CD4-positive, alpha-beta T cell treated with Interleukin-4 for 1 hour (primary cell): ENCODE measurements around the gene TNPO3.

ENCODE experiments used
- DNase-seq, 2 donors: peaks; one replicate each; pipeline ENCODE4 v3.0.0-alpha.2; 2020 to 2022

The TNPO3 gene

GRCh38 chr7:128937647-128938543 is 117.0 kb downstream of the TNPO3 start, which contains the start of gene IRF5:
TSS of gene IRF5 (plus strand) at chr7:128937927. CDS start at chr7:128942082, 4,155 bp downstream.
- peak; percentile 22 to 49 for DNase-seq

GRCh38 chr7:128937271-128937646 is 117.7 kb downstream of the TNPO3 start:
- DNase-seq, result no peak

GRCh38 chr7:128936798-128937197 is 118.1 kb downstream of the TNPO3 start:
- peak in 1 of 2 donors; percentile 1 for DNase-seq

- no peak for DNase-seq
Observed at GRCh38 chr7:128935342-128935730, 119.6 kb downstream of the TNPO3 start.

GRCh38 chr7:128934361-128935341 is 120.3 kb downstream of the TNPO3 start:
- peak in 1 of 2 donors; percentile 64 for DNase-seq

GRCh38 chr7:128933180-128933891 is 121.6 kb downstream of the TNPO3 start:
- peak; percentile 63 to 65 for DNase-seq

GRCh38 chr7:128932862-128933179 is 122.1 kb downstream of the TNPO3 start:
- DNase-seq, result no peak

GRCh38 chr7:128931965-128932861 is 122.7 kb downstream of the TNPO3 start:
- peak in 1 of 2 donors; percentile 9 for DNase-seq

GRCh38 chr7:128931190-128931798 is 123.6 kb downstream of the TNPO3 start:
- DNase-seq, result peak in 1 of 2 donors; percentile 1

- DNase-seq, result peak in 1 of 2 donors; percentile 10
Observed at GRCh38 chr7:128928882-128929788, 125.8 kb downstream of the TNPO3 start.

- peak in 1 of 2 donors; percentile 9 for DNase-seq
Observed at GRCh38 chr7:128928159-128928813, 126.6 kb downstream of the TNPO3 start.

- no peak for DNase-seq
Observed at GRCh38 chr7:128924707-128925588, 130.0 kb downstream of the TNPO3 start.

GRCh38 chr7:128923411-128923800 is 131.5 kb downstream of the TNPO3 start:
- DNase-seq, result peak in 1 of 2 donors; percentile 9

GRCh38 chr7:128922496-128923410 is 132.2 kb downstream of the TNPO3 start:
- peak in 1 of 2 donors; percentile 8 for DNase-seq

GRCh38 chr7:128921866-128922440 is 133.0 kb downstream of the TNPO3 start:
- DNase-seq, result no peak

GRCh38 chr7:128920913-128921582 is 133.9 kb downstream of the TNPO3 start:
- peak in 1 of 2 donors; percentile 1 for DNase-seq
